HEK293 (cell line): Measurements from ENCODE around the gene BIN1.

Source experiments
- CTCF ChIA-PET: fragments of 350-600 bp; formaldehyde crosslinking; extraction: SDS; loops from one replicate; lab custom pipeline; 2021; ENCODE audit warnings: antibody characterized with exemption; lab: Yijun Ruan, JAX
- POLR2A ChIA-PET: fragments of 300-600 bp; formaldehyde crosslinking; extraction: SDS; loops from one replicate; lab custom pipeline; 2020; ENCODE audit warnings: antibody characterized with exemption, inconsistent platforms; lab: Yijun Ruan, JAX
- H3K27ac ChIP-seq: fragments of 200-500 bp; sonication (Bioruptor generic); 2 replicates; pipeline ENCODE4 v1.5.1; 2014; ENCODE audit warnings: low read depth, low read length, control low read depth, inconsistent platforms; ENCODE audit errors: extremely low read depth
- H3K36me3 ChIP-seq, 2 experiments: fragments of 200-500 bp in 1 of 2; sonication (Bioruptor generic) in 1 of 2; 1 replicate in 1 of 2; 2 replicates in 1 of 2; pipeline ENCODE4 v1.5.1; 2014 to 2017; ENCODE audit warnings: inconsistent platforms in 2 of 2, low read length in 2 of 2; ENCODE audit not compliant: control insufficient read depth in 2 of 2, insufficient read depth in 1 of 2
- H3K4me1 ChIP-seq: fragments of 200-500 bp; sonication (Bioruptor generic); 2 replicates; pipeline ENCODE4 v1.5.1; 2014; ENCODE audit warnings: mild to moderate bottlenecking, low read length, inconsistent platforms; ENCODE audit not compliant: control insufficient read depth, insufficient read depth
- H3K4me3 ChIP-seq: 2 replicates; pipeline ENCODE4 v1.5.1; 2011; ENCODE audit warnings: low read depth, mild to moderate bottlenecking, control low read depth, low read length, moderate library complexity
- H3K9me3 ChIP-seq: fragments of 200-500 bp; sonication (Bioruptor generic); 2 replicates; pipeline ENCODE4 v1.5.1; 2014; ENCODE audit warnings: low read depth, low read length, inconsistent platforms; ENCODE audit not compliant: control insufficient read depth, insufficient read depth
- EGR2 ChIP-seq: fragments of 450-650 bp; formaldehyde crosslinking; IDR thresholded peaks from 2 replicates; pipeline ENCODE4 v1.5.1; 2016; ENCODE audit warnings: low read depth, missing biosample characterization, missing genetic modification characterization
- HOXC10 ChIP-seq: sonication (generic); formaldehyde crosslinking; IDR thresholded peaks from 2 replicates; pipeline ENCODE4 v1.8.1; 2023; ENCODE audit warnings: mild to moderate bottlenecking, missing genetic modification reagents
- KLF16 ChIP-seq: fragments of 450-650 bp; formaldehyde crosslinking; IDR thresholded peaks from 2 replicates; pipeline ENCODE4 v1.5.1; 2017; ENCODE audit warnings: missing biosample characterization, missing genetic modification characterization
- MYNN ChIP-seq: fragments of 450-650 bp; formaldehyde crosslinking; IDR thresholded peaks from 2 replicates; pipeline ENCODE4 v1.5.1; 2016; ENCODE audit warnings: missing biosample characterization, missing genetic modification characterization, borderline replicate concordance
- OVOL3 ChIP-seq: fragments of 450-650 bp; formaldehyde crosslinking; IDR thresholded peaks from 2 replicates; pipeline ENCODE4 v1.5.1; 2016; ENCODE audit warnings: missing biosample characterization, missing genetic modification characterization
- REPIN1 ChIP-seq: fragments of 450-650 bp; formaldehyde crosslinking; IDR thresholded peaks from 2 replicates; pipeline ENCODE4 v1.5.1; 2017; ENCODE audit warnings: missing biosample characterization, missing genetic modification characterization, low read depth
- SALL2 ChIP-seq: fragments of 450-650 bp; formaldehyde crosslinking; IDR thresholded peaks from 2 replicates; pipeline ENCODE4 v1.5.0; 2017; ENCODE audit warnings: missing biosample characterization, mild to moderate bottlenecking, missing genetic modification characterization, borderline replicate concordance
- SCRT1 ChIP-seq: fragments of 450-650 bp; formaldehyde crosslinking; IDR thresholded peaks from 2 replicates; pipeline ENCODE4 v1.5.1; 2016; ENCODE audit warnings: missing biosample characterization, missing genetic modification characterization, borderline replicate concordance
- TRIM28 ChIP-seq: IDR thresholded peaks from 2 replicates; pipeline ENCODE4 v1.6.1; 2011; ENCODE audit warnings: low read length, control low read depth, borderline replicate concordance
- YY1 ChIP-seq: fragments of 450-650 bp; formaldehyde crosslinking; IDR thresholded peaks from 2 replicates; pipeline ENCODE4 v1.5.1; 2018; ENCODE audit warnings: missing biosample characterization, missing genetic modification characterization
- ZBTB1 ChIP-seq: fragments of 450-650 bp; formaldehyde crosslinking; IDR thresholded peaks from 2 replicates; pipeline ENCODE4 v1.5.1; 2016; ENCODE audit warnings: missing biosample characterization, missing genetic modification characterization
- ZBTB20 ChIP-seq: fragments of 450-650 bp; formaldehyde crosslinking; IDR thresholded peaks from 2 replicates; pipeline ENCODE4 v1.5.1; 2016; ENCODE audit warnings: missing biosample characterization, missing genetic modification characterization
- ZIC2 ChIP-seq: fragments of 450-650 bp; formaldehyde crosslinking; IDR thresholded peaks from 2 replicates; pipeline ENCODE4 v1.5.1; 2016; ENCODE audit warnings: missing biosample characterization, missing genetic modification characterization
- ZNF140 ChIP-seq: fragments of 450-650 bp; formaldehyde crosslinking; IDR thresholded peaks from 2 replicates; pipeline ENCODE4 v1.5.1; 2016; ENCODE audit warnings: missing biosample characterization, missing genetic modification characterization
- ZNF221 ChIP-seq: fragments of 450-650 bp; formaldehyde crosslinking; IDR thresholded peaks from 2 replicates; pipeline ENCODE4 v1.5.1; 2017; ENCODE audit warnings: missing biosample characterization, missing genetic modification characterization, borderline replicate concordance
- ZNF335 ChIP-seq: fragments of 450-650 bp; formaldehyde crosslinking; conservative IDR thresholded peaks from 2 replicates; pipeline ENCODE4 v1.5.1; 2016; ENCODE audit warnings: missing biosample characterization, missing genetic modification characterization
- ZNF571 ChIP-seq: fragments of 450-650 bp; formaldehyde crosslinking; IDR thresholded peaks from 2 replicates; pipeline ENCODE4 v1.5.0; 2017; ENCODE audit warnings: missing biosample characterization, missing genetic modification characterization
- ZNF707 ChIP-seq: fragments of 450-650 bp; formaldehyde crosslinking; IDR thresholded peaks from 2 replicates; pipeline ENCODE4 v1.5.1; 2016; ENCODE audit warnings: missing biosample characterization, missing genetic modification characterization
- ZNF830 ChIP-seq: fragments of 450-650 bp; IDR thresholded peaks from 2 replicates; pipeline ENCODE4 v1.5.0; 2018; ENCODE audit warnings: missing biosample characterization, missing genetic modification characterization, low read depth, mild to moderate bottlenecking, moderate library complexity
- TF ChIP-seq, protein P1 (sequence below): fragments of 450-650 bp; formaldehyde crosslinking; IDR thresholded peaks from 2 replicates; pipeline ENCODE4 v1.5.1; 2016; ENCODE audit warnings: missing biosample characterization, missing genetic modification characterization, low read depth
- TF ChIP-seq, protein P2 (sequence below): fragments of 450-650 bp; formaldehyde crosslinking; IDR thresholded peaks from 2 replicates; pipeline ENCODE4 v1.5.1; 2017; ENCODE audit warnings: missing biosample characterization, missing genetic modification characterization
- TF ChIP-seq, protein P3 (sequence below): fragments of 450-650 bp; formaldehyde crosslinking; IDR thresholded peaks from 2 replicates; pipeline ENCODE4 v1.5.1; 2016; ENCODE audit warnings: missing biosample characterization, missing genetic modification characterization, borderline replicate concordance
- TF ChIP-seq, protein P4 (sequence below): fragments of 450-650 bp; formaldehyde crosslinking; IDR thresholded peaks from 2 replicates; pipeline ENCODE4 v1.5.1; 2016; ENCODE audit warnings: missing biosample characterization, missing genetic modification characterization

BIN1 gene

DNA sequence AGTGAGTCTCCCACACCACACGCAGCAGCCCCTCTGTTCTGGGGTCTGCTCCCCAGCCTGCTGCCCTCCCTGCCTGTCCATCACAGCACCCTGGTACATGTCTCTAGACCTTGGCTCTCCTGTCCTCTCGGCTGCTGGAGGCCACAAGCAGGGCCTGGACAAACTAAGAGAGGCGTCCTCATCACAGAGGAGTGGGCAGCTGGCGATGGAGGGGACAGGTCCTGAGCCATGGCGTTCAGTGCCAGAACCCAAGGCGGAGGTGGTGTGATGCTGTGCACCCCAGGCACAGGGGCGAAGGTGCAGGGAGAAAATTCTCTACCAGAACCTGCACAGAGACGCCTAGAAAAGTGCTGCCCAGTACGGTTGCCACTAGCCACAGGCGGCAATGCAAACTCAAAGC is 47.4 kb downstream of the BIN1 start:
- CTCF ChIA-PET: no interaction called here
- H3K9me3 ChIP-seq: no peaks in the 10 kb centered on the region
- H3K4me1 ChIP-seq: no peaks in the 10 kb centered on the region; the same call in 1 of the 2 replicates
- TF ChIP-seq ZIC2 (tag by site-specific recombination) (no peak; the same call in 1 of the 2 replicates), ZNF830 (tag by site-specific recombination) (no peak), REPIN1 (tag by site-specific recombination) (no peak), ZNF221 (tag by site-specific recombination) (no peak), SALL2 (no peak), ZNF707 (no peak), ZBTB1 (tag by site-specific recombination) (no peak), TRIM28 (no peak), HOXC10 (CRISPR knock-in tag) (no peak), ZNF335 (tag by site-specific recombination) (no peak), KLF16 (tag by site-specific recombination) (no peak)
- TF ChIP-seq, protein P1, sequence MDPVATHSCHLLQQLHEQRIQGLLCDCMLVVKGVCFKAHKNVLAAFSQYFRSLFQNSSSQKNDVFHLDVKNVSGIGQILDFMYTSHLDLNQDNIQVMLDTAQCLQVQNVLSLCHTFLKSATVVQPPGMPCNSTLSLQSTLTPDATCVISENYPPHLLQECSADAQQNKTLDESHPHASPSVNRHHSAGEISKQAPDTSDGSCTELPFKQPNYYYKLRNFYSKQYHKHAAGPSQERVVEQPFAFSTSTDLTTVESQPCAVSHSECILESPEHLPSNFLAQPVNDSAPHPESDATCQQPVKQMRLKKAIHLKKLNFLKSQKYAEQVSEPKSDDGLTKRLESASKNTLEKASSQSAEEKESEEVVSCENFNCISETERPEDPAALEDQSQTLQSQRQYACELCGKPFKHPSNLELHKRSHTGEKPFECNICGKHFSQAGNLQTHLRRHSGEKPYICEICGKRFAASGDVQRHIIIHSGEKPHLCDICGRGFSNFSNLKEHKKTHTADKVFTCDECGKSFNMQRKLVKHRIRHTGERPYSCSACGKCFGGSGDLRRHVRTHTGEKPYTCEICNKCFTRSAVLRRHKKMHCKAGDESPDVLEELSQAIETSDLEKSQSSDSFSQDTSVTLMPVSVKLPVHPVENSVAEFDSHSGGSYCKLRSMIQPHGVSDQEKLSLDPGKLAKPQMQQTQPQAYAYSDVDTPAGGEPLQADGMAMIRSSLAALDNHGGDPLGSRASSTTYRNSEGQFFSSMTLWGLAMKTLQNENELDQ (tag by site-specific recombination): no peak
- TF ChIP-seq, protein P2, sequence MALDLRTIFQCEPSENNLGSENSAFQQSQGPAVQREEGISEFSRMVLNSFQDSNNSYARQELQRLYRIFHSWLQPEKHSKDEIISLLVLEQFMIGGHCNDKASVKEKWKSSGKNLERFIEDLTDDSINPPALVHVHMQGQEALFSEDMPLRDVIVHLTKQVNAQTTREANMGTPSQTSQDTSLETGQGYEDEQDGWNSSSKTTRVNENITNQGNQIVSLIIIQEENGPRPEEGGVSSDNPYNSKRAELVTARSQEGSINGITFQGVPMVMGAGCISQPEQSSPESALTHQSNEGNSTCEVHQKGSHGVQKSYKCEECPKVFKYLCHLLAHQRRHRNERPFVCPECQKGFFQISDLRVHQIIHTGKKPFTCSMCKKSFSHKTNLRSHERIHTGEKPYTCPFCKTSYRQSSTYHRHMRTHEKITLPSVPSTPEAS (tag by site-specific recombination): no peak
- TF ChIP-seq, protein P3, sequence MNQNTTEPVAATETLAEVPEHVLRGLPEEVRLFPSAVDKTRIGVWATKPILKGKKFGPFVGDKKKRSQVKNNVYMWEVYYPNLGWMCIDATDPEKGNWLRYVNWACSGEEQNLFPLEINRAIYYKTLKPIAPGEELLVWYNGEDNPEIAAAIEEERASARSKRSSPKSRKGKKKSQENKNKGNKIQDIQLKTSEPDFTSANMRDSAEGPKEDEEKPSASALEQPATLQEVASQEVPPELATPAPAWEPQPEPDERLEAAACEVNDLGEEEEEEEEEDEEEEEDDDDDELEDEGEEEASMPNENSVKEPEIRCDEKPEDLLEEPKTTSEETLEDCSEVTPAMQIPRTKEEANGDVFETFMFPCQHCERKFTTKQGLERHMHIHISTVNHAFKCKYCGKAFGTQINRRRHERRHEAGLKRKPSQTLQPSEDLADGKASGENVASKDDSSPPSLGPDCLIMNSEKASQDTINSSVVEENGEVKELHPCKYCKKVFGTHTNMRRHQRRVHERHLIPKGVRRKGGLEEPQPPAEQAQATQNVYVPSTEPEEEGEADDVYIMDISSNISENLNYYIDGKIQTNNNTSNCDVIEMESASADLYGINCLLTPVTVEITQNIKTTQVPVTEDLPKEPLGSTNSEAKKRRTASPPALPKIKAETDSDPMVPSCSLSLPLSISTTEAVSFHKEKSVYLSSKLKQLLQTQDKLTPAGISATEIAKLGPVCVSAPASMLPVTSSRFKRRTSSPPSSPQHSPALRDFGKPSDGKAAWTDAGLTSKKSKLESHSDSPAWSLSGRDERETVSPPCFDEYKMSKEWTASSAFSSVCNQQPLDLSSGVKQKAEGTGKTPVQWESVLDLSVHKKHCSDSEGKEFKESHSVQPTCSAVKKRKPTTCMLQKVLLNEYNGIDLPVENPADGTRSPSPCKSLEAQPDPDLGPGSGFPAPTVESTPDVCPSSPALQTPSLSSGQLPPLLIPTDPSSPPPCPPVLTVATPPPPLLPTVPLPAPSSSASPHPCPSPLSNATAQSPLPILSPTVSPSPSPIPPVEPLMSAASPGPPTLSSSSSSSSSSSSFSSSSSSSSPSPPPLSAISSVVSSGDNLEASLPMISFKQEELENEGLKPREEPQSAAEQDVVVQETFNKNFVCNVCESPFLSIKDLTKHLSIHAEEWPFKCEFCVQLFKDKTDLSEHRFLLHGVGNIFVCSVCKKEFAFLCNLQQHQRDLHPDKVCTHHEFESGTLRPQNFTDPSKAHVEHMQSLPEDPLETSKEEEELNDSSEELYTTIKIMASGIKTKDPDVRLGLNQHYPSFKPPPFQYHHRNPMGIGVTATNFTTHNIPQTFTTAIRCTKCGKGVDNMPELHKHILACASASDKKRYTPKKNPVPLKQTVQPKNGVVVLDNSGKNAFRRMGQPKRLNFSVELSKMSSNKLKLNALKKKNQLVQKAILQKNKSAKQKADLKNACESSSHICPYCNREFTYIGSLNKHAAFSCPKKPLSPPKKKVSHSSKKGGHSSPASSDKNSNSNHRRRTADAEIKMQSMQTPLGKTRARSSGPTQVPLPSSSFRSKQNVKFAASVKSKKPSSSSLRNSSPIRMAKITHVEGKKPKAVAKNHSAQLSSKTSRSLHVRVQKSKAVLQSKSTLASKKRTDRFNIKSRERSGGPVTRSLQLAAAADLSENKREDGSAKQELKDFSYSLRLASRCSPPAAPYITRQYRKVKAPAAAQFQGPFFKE: no peak
- H3K4me3 ChIP-seq: no peak overlapping the region
- POLR2A ChIA-PET: no interaction called here
- no peaks in the 10 kb centered on the region for H3K36me3 ChIP-seq
- H3K27ac ChIP-seq: no peak overlapping the region

DNA sequence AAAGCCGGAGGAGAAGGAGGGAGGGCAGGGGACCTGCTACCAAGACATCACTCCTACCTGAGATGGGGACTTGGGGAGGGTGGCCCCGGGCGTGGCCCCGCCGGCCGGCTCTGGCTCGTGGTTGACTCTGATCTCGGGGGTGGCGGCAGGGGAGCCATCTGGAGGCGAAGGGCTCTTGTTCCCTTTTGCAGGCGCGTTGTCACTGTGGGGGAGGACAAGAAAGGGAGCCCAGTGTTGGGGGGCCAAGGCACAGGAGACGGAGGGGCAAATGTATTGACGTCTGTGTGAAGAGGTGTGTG is 48.1 kb downstream of the BIN1 start:
- no peak overlapping the region for H3K4me3 ChIP-seq

More for the DNA sequence above, 48.1 kb downstream of the BIN1 start:
- Histone ChIP-seq H3K27ac (no peak overlapping the region), H3K36me3 (no peaks in the 10 kb centered on the region), H3K4me1 (no peaks in the 10 kb centered on the region), H3K9me3 (no peaks in the 10 kb centered on the region)
- ChIA-PET CTCF (no interaction called here), POLR2A (no interaction called here)
- TF ChIP-seq ZBTB20 (tag by site-specific recombination) (no peak), YY1 (tag by site-specific recombination) (no peak), ZNF140 (tag by site-specific recombination) (no peak), ZNF571 (tag by site-specific recombination) (no peak), EGR2 (tag by site-specific recombination) (no peak), OVOL3 (tag by site-specific recombination) (no peak), MYNN (no peak), SCRT1 (tag by site-specific recombination) (no peak)
- TF ChIP-seq, protein P4, sequence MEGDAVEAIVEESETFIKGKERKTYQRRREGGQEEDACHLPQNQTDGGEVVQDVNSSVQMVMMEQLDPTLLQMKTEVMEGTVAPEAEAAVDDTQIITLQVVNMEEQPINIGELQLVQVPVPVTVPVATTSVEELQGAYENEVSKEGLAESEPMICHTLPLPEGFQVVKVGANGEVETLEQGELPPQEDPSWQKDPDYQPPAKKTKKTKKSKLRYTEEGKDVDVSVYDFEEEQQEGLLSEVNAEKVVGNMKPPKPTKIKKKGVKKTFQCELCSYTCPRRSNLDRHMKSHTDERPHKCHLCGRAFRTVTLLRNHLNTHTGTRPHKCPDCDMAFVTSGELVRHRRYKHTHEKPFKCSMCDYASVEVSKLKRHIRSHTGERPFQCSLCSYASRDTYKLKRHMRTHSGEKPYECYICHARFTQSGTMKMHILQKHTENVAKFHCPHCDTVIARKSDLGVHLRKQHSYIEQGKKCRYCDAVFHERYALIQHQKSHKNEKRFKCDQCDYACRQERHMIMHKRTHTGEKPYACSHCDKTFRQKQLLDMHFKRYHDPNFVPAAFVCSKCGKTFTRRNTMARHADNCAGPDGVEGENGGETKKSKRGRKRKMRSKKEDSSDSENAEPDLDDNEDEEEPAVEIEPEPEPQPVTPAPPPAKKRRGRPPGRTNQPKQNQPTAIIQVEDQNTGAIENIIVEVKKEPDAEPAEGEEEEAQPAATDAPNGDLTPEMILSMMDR: no peak
